SH-SY5Y (cell line): ENCODE data around the gene HTR7.

Source experiments
- GATA2 ChIP-seq: IDR thresholded peaks from 2 replicates; pipeline ENCODE4 v1.6.1; 2011; ENCODE audit warnings: mild to moderate bottlenecking, low read depth, low read length
- GATA3 ChIP-seq: IDR thresholded peaks from 2 replicates; pipeline ENCODE4 v1.6.1; 2011; ENCODE audit warnings: low read depth, mild to moderate bottlenecking, low read length, moderate library complexity

DNA sequence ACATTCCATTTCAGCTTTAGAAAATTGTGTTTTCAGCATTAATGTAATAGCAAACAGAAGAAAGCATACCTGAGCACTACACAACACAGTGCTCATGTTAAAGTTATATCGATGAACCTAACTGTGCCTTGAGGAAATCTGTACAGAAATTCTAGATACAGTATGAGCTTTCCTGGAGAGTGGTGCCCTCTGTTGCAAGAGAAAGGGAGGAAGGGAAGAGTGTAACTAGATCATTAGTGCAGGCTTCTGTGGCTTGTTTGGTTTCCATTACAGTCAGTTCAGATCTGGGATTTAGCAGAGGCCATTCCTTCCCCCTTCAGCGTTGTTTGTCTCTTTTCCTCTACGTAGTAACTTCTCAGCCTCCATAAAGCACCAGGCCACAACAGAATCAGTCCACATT, 139.7 kb downstream of the HTR7 start:
- TF ChIP-seq GATA2: no peak
- TF ChIP-seq GATA3: no peak
